Measurements from ENCODE around the gene ATOSA. TPM values are rescaled to one million over a fixed set of nuclear protein-coding genes. Genes with fewer than 3 reads are reported as not detected.

The ATOSA gene, protein sequence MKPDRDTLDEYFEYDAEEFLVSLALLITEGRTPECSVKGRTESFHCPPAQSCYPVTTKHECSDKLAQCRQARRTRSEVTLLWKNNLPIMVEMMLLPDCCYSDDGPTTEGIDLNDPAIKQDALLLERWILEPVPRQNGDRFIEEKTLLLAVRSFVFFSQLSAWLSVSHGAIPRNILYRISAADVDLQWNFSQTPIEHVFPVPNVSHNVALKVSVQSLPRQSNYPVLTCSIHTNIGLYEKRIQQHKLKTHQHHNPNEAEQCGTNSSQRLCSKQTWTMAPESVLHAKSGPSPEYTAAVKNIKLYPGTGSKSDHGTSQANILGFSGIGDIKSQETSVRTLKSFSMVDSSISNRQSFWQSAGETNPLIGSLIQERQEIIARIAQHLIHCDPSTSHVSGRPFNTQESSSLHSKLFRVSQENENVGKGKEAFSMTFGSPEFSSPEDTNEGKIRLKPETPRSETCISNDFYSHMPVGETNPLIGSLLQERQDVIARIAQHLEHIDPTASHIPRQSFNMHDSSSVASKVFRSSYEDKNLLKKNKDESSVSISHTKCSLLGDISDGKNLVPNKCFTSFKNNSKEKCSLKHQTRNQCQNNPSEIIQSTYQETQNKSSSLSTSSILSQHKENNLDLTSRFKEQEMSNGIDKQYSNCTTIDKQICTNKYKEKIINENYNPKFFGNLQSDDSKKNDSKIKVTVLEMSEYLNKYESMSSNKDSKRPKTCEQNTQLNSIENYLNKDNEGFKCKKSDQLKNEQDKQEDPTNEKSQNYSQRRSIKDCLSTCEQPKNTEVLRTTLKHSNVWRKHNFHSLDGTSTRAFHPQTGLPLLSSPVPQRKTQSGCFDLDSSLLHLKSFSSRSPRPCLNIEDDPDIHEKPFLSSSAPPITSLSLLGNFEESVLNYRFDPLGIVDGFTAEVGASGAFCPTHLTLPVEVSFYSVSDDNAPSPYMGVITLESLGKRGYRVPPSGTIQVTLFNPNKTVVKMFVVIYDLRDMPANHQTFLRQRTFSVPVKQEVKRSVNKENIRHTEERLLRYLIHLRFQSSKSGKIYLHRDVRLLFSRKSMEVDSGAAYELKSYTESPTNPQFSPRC
- 3.3 and 5.8 TPM in 2 replicates for total RNA-seq (2021)
- long read RNA-seq, partial matches to known transcripts: 3 of 4 reads
- long read RNA-seq, other reads (novel, unspliced or antisense): 1 of 4 reads

DNA sequence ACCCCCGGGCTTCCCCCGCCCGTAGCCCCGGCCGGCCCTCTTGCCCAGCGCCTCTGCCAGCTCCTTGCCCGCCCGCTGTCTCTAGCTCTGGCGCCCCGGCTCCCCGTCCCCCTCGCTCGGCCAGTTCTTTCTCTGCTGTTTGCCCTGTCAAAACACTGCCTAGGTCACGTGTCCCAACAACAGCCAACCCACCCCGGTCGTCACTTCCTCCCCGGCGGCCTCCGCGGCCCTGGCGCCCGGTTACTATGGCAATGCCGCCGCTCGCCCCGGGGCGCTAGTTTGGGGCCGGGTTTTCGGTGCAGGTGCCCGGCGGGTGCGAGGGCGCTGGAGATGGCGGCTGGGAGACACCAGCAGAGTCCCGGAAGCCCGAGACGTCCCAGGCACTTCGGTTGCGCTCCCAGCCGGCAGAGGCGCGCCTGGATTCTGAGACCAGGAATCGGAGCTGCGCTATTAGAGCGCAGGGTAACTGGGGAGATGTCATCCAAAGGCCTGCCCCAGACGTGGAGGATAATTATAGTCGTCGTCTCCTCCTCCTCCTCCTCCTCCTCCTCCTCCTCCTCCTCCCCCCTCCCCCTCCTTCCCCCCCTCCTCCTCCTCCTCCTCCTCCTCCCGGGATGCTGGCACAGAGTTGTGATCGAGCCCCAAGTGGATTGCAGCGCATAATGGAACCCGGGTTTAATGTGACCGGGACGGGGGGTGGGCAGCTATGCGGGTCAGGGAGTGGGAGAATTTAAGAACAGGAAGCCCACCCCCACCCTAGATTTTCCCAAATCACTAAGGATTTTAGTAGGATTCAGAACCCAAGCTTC lies at the start of gene ATOSA:
Gene ATOSA, minus strand, starts transcription at position 157 of the 809 bp plus-strand sequence. CDS start 1,367 bp downstream, outside the sequence.
- Histone ChIP-seq H4K5ac (ENCODE audit: insufficient read length, low read depth, low read length) (no peak within 1 kb of the TSS), H2BK20ac (ENCODE audit: low read depth, low read length, poor library complexity, severe bottlenecking) (no peak within 1 kb of the TSS), H3K79me2 (ENCODE audit: insufficient read depth, low read length) (no peaks in the 10 kb centered on the region), H3K4me2 (ENCODE audit: insufficient read depth, insufficient read length, low read length) (peak within 1 kb of the TSS; percentile 70), H3K27me3 (ENCODE audit: insufficient read depth, low read length) (no peaks in the 10 kb centered on the region), H3K9me3 (ENCODE audit: control insufficient read depth, low read depth, low read length) (no peaks in the 10 kb centered on the region), H2BK12ac (ENCODE audit: insufficient read length, low read depth, low read length) (no peak within 1 kb of the TSS), H3K56ac (ENCODE audit: insufficient read length, low read depth, low read length) (no peak within 1 kb of the TSS), H2AK5ac (ENCODE audit: insufficient read length, low read length) (no peak within 1 kb of the TSS), H3K23ac (ENCODE audit: insufficient read length, low read depth, low read length) (no peak within 1 kb of the TSS), H3K4me1 (ENCODE audit: insufficient read depth, low read length) (no peaks in the 10 kb centered on the region), H3K9ac (ENCODE audit: extremely low read depth, insufficient read length, low read length) (peak within 1 kb of the TSS; percentile 53), H3K27ac (ENCODE audit: insufficient read length, low read depth, low read length) (no peak within 1 kb of the TSS), H3K18ac (ENCODE audit: insufficient read length, low read depth, low read length) (peak within 1 kb of the TSS; percentile 39), H2BK5ac (ENCODE audit: insufficient read length, low read length) (no peak within 1 kb of the TSS), H4K91ac (ENCODE audit: insufficient read length, low read depth, low read length) (no peak within 1 kb of the TSS), H3K4ac (ENCODE audit: low read depth, low read length) (no peak within 1 kb of the TSS), H2AFZ (ENCODE audit: low read length) (no peak within 1 kb of the TSS), H2BK15ac (ENCODE audit: low read depth, low read length) (no peak within 1 kb of the TSS), H3T11ph (ENCODE audit: low read length) (no peak within 1 kb of the TSS), H3K14ac (ENCODE audit: insufficient read depth, low read length) (peak within 1 kb of the TSS; percentile 69), H3K23me2 (ENCODE audit: insufficient read length, low read depth, low read length, poor library complexity, severe bottlenecking) (peaks cover 9% of the 10 kb centered on the region), H4K8ac (replicated peaks; ENCODE audit: insufficient read length, low read depth, low read length) (no peak within 1 kb of the TSS), H2BK120ac (ENCODE audit: low read depth, low read length, poor library complexity, severe bottlenecking) (no peak within 1 kb of the TSS), H3K79me1 (ENCODE audit: insufficient read depth, low read depth, low read length, poor library complexity, severe bottlenecking) (no peaks in the 10 kb centered on the region), H4K20me1 (ENCODE audit: control insufficient read depth, insufficient read depth, insufficient read length) (no peaks in the 10 kb centered on the region)
- Mint-ChIP-seq H3K36me3 (ENCODE audit: insufficient read depth in 1 of 3, low read depth in 3 of 3) (peaks cover 0 to 7% (median 0%) of the 10 kb centered on the region in 3 experiments; a peak in 1 of 7 replicates), H3K9me3 (no peaks in the 10 kb centered on the region), H3K27ac (peak within 1 kb of the TSS; percentile 95 to 96 (median 96)), H3K27me3 (ENCODE audit: low read depth) (peaks cover 14% of the 10 kb centered on the region), H3K4me3 (peak within 1 kb of the TSS; percentile 97 to 99), H3K4me1 (peaks cover 16 to 17% of the 10 kb centered on the region in 2 experiments)
- DNase-seq: peak; percentile 94
- no CpG with 5 or more reads among the region's 55 CpGs for WGBS (ENCODE audit: extremely low coverage, insufficient read length, low lambda C conversion rate)
- no peak for TF ChIP-seq CTCF (conservative IDR thresholded peaks at IDR 0.05)
